Left ventricle myocardium inferior (tissue), 1 donor: ENCODE data around the gene CRYGC. TPM values are rescaled to one million over a fixed set of nuclear protein-coding genes. Genes with fewer than 3 reads are reported as not detected.

Experiments
- DNase-seq: peaks from one replicate; pipeline ENCODE4 v3.0.0-alpha.2; 2020
- H3K27ac ChIP-seq: fragments of 200-600 bp; replicated peaks from 2 replicates; pipeline ENCODE4 v1.8.0; 2021
- H3K27me3 ChIP-seq: fragments of 200-600 bp; 2 replicates; pipeline ENCODE4 v1.8.0; 2021; ENCODE audit warnings: low read depth
- H3K36me3 ChIP-seq: fragments of 200-600 bp; 2 replicates; pipeline ENCODE4 v1.8.0; 2021
- H3K4me1 ChIP-seq: fragments of 200-600 bp; 2 replicates; pipeline ENCODE4 v1.8.0; 2021
- H3K4me3 ChIP-seq: fragments of 200-600 bp; 2 replicates; pipeline ENCODE4 v1.8.0; 2021; ENCODE audit warnings: mild to moderate bottlenecking, moderate library complexity
- H3K9me3 ChIP-seq: fragments of 200-600 bp; replicated peaks from 2 replicates; pipeline ENCODE4 v1.8.0; 2021
- CTCF ChIP-seq: fragments of 200-600 bp; IDR thresholded peaks from 2 replicates; pipeline ENCODE4 v1.8.0; 2021; ENCODE audit warnings: antibody characterized with exemption, mild to moderate bottlenecking, borderline replicate concordance
- intact Hi-C: fragments of 100-400 bp; cut with micrococcal nuclease; formaldehyde crosslinking; loops from one replicate; pipeline ENCODE4 v1.11.0; 2022
- total RNA-seq: library from RNA; stranded (reverse); fragmentation: NEBNext Ultra II Directional; extraction: Animal tissue kit (Norgen Biotek cat#: 25700); gene quantifications from one replicate; pipeline ENCODE4 v1.2.1, GENCODE V29; 2021
- donor health status: DM: no; HTN: yes; CAD: no; lungs with severe emphysema.

CRYGC gene
- total RNA-seq, 1 donor from 2014 or later, result not detected

- H3K27me3 ChIP-seq, result peaks cover 17% of the 10 kb centered on the region
- no peak overlapping the region for H3K27ac ChIP-seq
- intact Hi-C loops, result no loop called here
- no peak overlapping the region for H3K4me3 ChIP-seq
- no peak for TF ChIP-seq CTCF
- no peaks in the 10 kb centered on the region for H3K36me3 ChIP-seq
- no peaks in the 10 kb centered on the region for H3K4me1 ChIP-seq
- no peak for DNase-seq
- H3K9me3 ChIP-seq, result no peaks in the 10 kb centered on the region
These were observed 42.5 kb upstream of the CRYGC start for GRCh38 chr2:208172125-208172524.

- no peak for TF ChIP-seq CTCF
- H3K9me3 ChIP-seq, result no peaks in the 10 kb centered on the region
- H3K27me3 ChIP-seq, result peaks cover 29% of the 10 kb centered on the region
- H3K4me3 ChIP-seq, result no peak overlapping the region
- intact Hi-C loops, result no loop called here
- no peak for DNase-seq
- H3K4me1 ChIP-seq, result no peaks in the 10 kb centered on the region
- H3K27ac ChIP-seq, result no peak overlapping the region
- H3K36me3 ChIP-seq, result no peaks in the 10 kb centered on the region
These were observed 35.5 kb upstream of the CRYGC start for GRCh38 chr2:208164951-208165755.

- H3K27ac ChIP-seq, result no peak within 1 kb of the TSS
- DNase-seq, result no peak
- no peaks in the 10 kb centered on the region for H3K4me1 ChIP-seq
- H3K27me3 ChIP-seq, result peaks cover 26% of the 10 kb centered on the region
- no peaks in the 10 kb centered on the region for H3K36me3 ChIP-seq
- no peak for TF ChIP-seq CTCF
- H3K9me3 ChIP-seq, result no peaks in the 10 kb centered on the region
- intact Hi-C loops, result no loop called here
- no peak within 1 kb of the TSS for H3K4me3 ChIP-seq
These were observed 33.9 kb upstream of the CRYGC start, which contains the start of gene CRYGA for GRCh38 chr2:208163489-208163888. CRYGA (minus strand) TSS chr2:208163589; CDS start chr2:208163556, 33 bp downstream.

GRCh38 chr2:208156439-208156838 is 26.8 kb upstream of the CRYGC start:
- H3K4me1 ChIP-seq, result no peaks in the 10 kb centered on the region
- H3K9me3 ChIP-seq, result peaks cover 13% of the 10 kb centered on the region
- H3K27ac ChIP-seq, result no peak overlapping the region
- no peak overlapping the region for H3K4me3 ChIP-seq
- no peaks in the 10 kb centered on the region for H3K27me3 ChIP-seq
- intact Hi-C loops, result no loop called here
- no peaks in the 10 kb centered on the region for H3K36me3 ChIP-seq
- no peak for TF ChIP-seq CTCF
- no peak for DNase-seq

- peaks cover 19% of the 10 kb centered on the region for H3K9me3 ChIP-seq
- DNase-seq, result no peak
- intact Hi-C loops, result no loop called here
- H3K4me1 ChIP-seq, result no peaks in the 10 kb centered on the region
- no peak overlapping the region for H3K27ac ChIP-seq
- H3K27me3 ChIP-seq, result no peaks in the 10 kb centered on the region
- TF ChIP-seq CTCF, result no peak
- H3K36me3 ChIP-seq, result no peaks in the 10 kb centered on the region
- H3K4me3 ChIP-seq, result no peak overlapping the region
These were observed 23.5 kb upstream of the CRYGC start for GRCh38 chr2:208153156-208153555.
